ENCODE data around the gene NOBOX. TPM values are rescaled to one million over a fixed set of nuclear protein-coding genes. Genes with fewer than 3 reads are reported as not detected.

Gene NOBOX
- total and polyA plus RNA-seq, 10 of the 15 experiments (the other 5 are each of a cell fraction or from before 2014, with no cell fraction given) = not detected

DNA sequence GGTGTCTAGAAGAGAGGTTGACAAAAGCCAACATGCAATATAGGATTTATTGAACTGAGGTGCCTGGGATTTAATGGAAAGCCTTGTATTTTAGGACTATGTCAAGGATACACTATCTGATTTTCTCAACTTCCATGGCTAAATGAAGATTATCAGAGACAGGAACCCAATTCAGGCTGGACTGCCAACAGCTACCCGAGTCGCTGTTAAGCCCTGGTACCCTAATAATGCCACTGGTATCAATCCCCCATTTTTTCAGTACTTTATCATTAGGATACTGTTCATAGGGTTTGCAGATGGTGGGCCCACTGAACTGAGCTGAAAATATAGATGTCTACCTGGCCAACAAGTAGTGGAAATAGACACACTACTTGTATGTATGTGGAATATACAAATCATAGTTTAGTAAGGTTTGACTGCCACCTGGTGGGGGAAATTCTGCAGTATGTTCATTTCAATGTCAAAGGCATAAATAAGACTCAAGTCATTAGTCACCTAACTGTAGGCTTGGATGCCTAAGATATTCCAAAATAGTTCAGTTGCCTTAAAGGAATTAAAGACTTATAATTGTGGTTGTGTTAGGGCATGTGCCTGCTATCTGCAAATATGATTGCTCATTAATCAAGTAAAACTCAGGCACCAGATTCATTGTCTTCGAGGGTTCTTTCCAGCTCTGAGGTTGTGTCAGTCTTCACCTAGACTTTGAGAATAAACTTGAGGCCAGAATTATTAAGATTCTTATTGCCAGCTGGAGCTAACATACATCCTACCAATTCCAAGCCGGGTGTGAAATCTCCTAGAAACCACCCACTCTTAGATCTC lies 34.1 kb upstream of the NOBOX start:
- no peak overlapping the region for H2AFZ ChIP-seq (ENCODE audit: control insufficient read depth, low read depth, low read length)
- BruUV-seq (replicated peaks) = no TSS peak
- ChIA-PET SMC1A (ENCODE audit: uncharacterized antibody, unreplicated experiment) (interaction anchor here (0.9 to 1.1 kb wide), 3 partner anchors 28 to 58 kb away, joined by 3 to 5 read pairs (median 3); no protein-coding TSS in a partner anchor), POLR2A (no interaction called here), CTCF (interaction anchor here (0.6 to 2.3 kb wide), 8 partner anchors 9 to 260 kb away, joined by 3 to 12 read pairs (median 4); no protein-coding TSS in a partner anchor), RAD21 (ENCODE audit: unreplicated experiment) (interaction anchor here (0.9 kb wide), 1 partner anchor 46 kb away, joined by 6 read pairs; no protein-coding TSS in a partner anchor)
- H3K4me3 ChIP-seq = no peak overlapping the region
- H3K4me2 ChIP-seq (ENCODE audit: control insufficient read depth, insufficient read depth) = no peak overlapping the region
- H3K36me3 ChIP-seq (ENCODE audit: control insufficient read depth in 2 of 2, insufficient read depth in 2 of 2, low read length in 1 of 2) = no peaks in the 10 kb centered on the region
- ATAC-seq (peak; percentile 92), DNase-seq (ENCODE audit: low read depth, low spot score) (peak; percentile 11), FAIRE-seq (peak; percentile 44)
- no peaks in the 10 kb centered on the region for H3K79me2 ChIP-seq (ENCODE audit: control insufficient read depth, insufficient read depth, low read length)
- in situ Hi-C loops (cut with MboI) = no loop called here
- H3K9ac ChIP-seq (ENCODE audit: control insufficient read depth, insufficient read depth, low read length) = no peak overlapping the region
- no peak for TF ChIP-seq GABPA (IDR thresholded peaks at IDR 0.05; ENCODE audit: low read depth)
- TF ChIP-seq, protein P1, sequence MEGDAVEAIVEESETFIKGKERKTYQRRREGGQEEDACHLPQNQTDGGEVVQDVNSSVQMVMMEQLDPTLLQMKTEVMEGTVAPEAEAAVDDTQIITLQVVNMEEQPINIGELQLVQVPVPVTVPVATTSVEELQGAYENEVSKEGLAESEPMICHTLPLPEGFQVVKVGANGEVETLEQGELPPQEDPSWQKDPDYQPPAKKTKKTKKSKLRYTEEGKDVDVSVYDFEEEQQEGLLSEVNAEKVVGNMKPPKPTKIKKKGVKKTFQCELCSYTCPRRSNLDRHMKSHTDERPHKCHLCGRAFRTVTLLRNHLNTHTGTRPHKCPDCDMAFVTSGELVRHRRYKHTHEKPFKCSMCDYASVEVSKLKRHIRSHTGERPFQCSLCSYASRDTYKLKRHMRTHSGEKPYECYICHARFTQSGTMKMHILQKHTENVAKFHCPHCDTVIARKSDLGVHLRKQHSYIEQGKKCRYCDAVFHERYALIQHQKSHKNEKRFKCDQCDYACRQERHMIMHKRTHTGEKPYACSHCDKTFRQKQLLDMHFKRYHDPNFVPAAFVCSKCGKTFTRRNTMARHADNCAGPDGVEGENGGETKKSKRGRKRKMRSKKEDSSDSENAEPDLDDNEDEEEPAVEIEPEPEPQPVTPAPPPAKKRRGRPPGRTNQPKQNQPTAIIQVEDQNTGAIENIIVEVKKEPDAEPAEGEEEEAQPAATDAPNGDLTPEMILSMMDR (IDR thresholded peaks at IDR 0.05 in 2 of 3, conservative IDR thresholded peaks at IDR 0.05 in 1 of 3; ENCODE audit: control insufficient read depth in 2 of 3, extremely low read depth in 1 of 3, insufficient read depth in 1 of 3, low read depth in 3 of 3, low read length in 3 of 3) = peak; percentile 44 to 60 (median 60); a peak in 5 of 6 replicates
- TF ChIP-seq RAD21 (IDR thresholded peaks at IDR 0.05; ENCODE audit: insufficient read depth, low read depth, low read length) = peak; percentile 68
- TF ChIP-seq SMAD5 (IDR thresholded peaks at IDR 0.05; ENCODE audit: low read depth) = no peak
- no peak for TF ChIP-seq NFYA (IDR thresholded peaks at IDR 0.05; ENCODE audit: borderline replicate concordance, low read depth, low read length)
- peak; percentile 58; the same call in 1 of the 2 replicates for TF ChIP-seq SMC3 (IDR thresholded peaks at IDR 0.05; ENCODE audit: borderline replicate concordance, low read length)
- WGBS (ENCODE audit: insufficient coverage, insufficient replicate concordance, low lambda C conversion rate, missing lambda C conversion rate) = 46% methylated on average over 4 of the region's 4 CpGs
- intact Hi-C loops (cut with micrococcal nuclease; ENCODE audit: unreplicated experiment) = loop anchor here (5.0 kb wide), 1 partner anchor 45 kb away; no protein-coding TSS in a partner anchor
- H3K27me3 ChIP-seq (replicated peaks in 1 of 2; ENCODE audit: control insufficient read depth in 2 of 2, insufficient read depth in 2 of 2, low read length in 1 of 2) = no peaks in the 10 kb centered on the region
- H3K4me1 ChIP-seq (ENCODE audit: control insufficient read depth, insufficient read depth, low read length) = no peaks in the 10 kb centered on the region
- no peaks in the 10 kb centered on the region for H4K20me1 ChIP-seq (ENCODE audit: control insufficient read depth, insufficient read depth)
- no peak overlapping the region for H3K27ac ChIP-seq (ENCODE audit: control insufficient read depth, insufficient read depth)
- no peaks in the 10 kb centered on the region for H3K9me3 ChIP-seq (replicated peaks; ENCODE audit: control insufficient read depth, insufficient read depth, low read length)

All from GM12878 (cell line).